Stimulated activated CD4-positive, alpha-beta T cell treated with anti-CD3 and anti-CD28 coated beads, Interleukin-4, amount 100 ng/mL, for 24 hours (primary cell): ENCODE data around the gene FTL.

Source experiments
- DNase-seq: peaks from one replicate; pipeline ENCODE4 v3.0.0-alpha.2; 2020

Gene FTL

DNA sequence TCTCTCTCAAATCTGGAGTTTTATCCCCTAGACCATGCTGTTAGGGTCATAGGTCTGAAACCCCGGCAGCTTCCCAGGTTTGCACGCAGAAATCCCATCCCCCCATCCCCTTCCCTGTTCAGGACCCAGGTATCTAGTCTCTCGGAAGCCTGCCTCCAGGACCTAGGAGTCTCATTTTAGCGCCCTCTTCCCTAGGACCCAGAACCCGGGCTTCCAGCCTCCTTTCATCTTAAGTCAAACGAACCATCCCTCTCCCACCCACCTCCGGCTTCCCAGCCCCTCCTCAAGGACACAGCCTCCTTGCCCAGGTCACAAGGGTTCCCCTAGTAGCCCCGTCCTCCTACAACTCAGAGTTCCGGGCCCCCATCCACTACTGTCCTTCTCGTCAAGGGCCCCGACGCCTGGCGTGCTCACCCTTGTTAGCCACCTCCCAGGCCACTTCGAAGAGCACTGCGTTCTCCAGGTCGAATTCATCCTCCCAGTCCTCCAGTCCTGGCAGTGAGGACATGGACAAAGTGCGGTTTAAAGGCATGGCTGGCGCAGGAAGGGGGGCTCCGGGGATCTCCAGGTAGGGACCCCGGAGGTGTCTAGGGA lies 27.6 kb downstream of the FTL start:
- peak; percentile 23 for DNase-seq

DNA sequence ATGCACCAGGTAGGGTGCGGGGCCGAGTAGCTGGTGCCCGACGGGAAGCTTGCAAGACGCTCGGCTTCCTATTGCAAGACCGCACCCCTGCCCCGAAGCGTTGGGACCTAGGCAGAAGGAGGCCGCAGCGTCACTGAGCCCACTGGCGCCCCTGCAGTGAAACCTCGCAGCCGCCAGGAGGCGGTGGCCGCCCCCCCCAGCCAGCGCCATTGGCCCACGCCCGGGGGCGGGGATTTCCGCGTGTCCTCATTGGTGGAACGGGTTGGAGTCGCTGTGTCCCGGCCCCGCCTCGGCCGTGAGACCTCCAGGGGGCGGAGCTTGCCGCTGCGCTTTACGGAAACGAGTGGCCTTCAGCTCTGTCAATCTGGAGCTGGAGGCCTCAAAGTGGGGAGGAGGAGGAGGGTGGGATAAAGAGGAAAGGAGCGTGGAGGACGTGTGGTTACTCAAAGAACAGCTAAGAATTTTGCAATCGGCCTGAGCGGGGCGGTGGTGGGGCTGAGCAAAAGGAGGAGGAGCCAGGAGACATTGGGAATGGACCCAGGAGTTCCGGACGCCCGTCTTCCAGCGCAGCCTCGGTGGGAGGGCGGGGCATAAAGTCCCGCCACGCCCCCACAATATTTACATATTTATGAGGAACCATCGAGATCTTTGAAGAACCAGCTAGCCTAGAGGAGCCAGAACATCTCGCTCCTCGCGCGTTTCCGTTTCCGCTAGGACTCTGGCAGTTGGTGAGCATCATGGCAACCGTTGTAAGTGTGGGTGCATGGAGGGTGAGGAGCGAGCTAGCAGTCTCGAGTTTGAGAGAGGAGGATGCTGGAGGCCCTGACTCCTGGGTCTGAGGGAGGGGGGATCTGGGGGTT lies 28.3 kb downstream of the FTL start, which contains the start of the genes GYS1 and RUVBL2:
GYS1 (minus strand) TSS at position 135 of the 860 bp plus-strand sequence. CDS start 197 bp downstream, outside the sequence.
RUVBL2 (plus strand) TSS at position 713 of the 860 bp plus-strand sequence; CDS start at position 738, 25 bp downstream.
- peak; percentile 99 for DNase-seq

DNA sequence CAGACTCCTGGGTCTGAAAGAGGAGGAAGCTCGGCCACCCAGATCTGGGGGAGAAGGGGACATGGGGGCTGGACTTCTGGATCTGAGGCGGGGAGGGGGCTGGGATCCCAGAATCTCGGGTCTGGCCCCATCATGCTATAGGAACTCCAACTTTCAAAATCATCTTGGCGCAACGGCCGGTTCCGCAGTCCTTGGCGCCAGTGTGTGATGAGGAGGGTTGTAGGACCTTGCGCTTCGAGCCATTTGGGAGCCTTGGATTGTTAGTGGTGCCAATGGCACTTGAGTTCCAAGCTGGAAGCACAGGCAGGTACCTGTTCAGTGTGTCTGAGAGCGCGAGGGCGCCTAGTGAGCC lies 28.9 kb downstream of the FTL start:
- DNase-seq: no peak

DNA sequence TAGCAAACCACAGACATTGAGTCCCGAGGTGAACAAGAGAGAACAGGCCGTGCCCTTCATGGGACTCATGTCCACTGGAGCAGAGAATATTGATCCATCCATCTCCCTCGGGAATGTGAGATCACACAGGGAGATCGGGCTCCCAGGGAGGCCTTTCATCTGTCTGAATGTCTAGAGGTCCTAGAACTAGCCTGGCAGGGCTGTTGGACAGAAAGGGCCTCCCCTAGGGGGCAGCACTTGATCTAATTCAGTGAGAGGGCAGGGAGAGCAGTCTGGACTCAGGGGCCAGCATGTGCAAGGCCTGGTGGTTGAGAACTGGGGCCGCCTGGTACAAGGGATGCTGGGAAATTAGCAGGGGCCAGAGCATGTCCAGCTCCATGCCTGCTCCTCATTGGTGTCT lies 32.9 kb downstream of the FTL start:
- DNase-seq: peak; percentile 55

DNA sequence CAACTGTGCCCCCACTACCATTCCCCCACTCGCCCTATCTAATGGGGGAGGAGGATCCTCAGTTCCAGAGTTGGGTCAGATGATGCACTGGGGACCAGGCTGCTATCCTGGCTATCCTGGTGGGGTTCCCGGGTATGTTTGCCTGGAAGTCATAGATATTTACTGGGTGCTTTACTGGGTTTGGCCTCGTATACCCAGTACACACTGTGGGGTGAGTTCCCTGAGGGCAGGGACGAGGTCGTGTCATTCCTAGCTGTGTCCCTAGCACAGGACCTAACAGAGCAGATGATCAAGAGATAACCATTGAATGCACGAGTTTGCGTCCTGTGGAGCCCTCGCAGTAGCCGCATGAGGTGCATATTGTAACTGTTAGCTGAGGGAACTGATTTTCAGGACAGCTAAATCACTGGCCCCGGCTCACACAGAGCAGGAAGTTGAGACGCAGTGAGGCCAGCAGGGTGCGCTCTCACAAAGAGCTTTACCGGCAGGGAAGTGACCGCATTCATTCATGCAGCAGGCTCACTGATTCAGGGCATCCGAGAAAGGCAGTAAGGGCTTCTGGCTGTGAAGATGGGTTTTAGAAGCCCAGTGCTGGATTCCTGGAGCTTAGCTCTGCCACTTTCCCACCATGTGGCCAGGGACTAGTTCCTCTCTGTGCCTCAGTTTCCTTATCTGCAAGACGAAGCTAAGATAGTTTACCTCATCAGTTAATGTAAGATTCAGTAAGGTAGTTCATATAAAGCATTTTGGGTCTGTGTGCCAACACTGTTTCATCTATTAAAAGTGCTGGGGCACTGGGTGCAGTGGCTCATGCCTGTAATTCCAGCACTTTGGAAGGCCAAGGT lies 34.6 kb downstream of the FTL start:
- DNase-seq: peak; percentile 69

DNA sequence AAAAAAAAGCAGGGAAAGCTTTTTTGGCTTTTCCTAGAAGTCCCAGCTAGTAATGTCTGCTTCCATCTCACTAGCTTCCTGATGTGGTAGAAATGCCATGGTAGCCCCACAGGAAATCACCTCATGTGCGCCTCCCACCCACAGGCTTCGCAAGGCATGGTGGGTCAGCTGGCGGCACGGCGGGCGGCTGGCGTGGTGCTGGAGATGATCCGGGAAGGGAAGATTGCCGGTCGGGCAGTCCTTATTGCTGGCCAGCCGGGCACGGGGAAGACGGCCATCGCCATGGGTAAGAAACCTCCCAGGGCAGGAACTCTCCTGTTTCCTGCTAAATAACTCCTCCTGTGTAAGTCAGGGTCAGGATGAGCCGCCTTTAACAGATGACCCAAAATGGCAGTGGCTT lies 39.0 kb downstream of the FTL start:
- no peak for DNase-seq

DNA sequence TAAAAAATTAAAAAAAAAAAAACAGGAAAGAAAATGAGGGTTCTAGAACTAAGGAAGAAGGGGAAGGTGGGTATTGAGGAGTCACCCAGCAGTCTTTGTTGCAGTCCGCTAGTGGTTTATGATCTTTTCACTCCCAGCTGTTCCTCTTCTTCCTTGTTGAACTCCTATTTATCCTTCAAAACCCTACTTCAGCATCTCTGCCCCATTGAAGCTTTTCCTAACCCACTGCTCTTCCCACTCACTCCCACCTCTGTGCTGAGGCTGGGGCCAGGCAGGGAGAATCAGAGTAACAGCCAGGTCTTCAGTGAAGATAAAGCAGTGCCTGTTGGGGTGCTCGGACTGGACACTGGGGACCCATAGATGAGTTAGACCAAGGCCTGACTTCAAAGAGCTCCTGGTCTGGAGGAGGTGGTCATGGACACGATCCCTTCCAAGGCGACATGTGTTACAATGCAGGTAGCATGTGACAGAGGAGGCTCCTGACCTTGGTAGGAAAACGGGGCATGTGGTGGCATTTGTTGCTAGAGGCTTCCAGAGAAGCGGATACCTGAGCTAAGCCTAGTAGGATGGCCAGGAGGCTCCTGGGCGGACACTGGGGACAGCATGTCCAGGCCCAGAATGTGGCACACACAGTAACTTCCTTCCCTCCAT lies 40.0 kb downstream of the FTL start:
- DNase-seq: no peak

DNA sequence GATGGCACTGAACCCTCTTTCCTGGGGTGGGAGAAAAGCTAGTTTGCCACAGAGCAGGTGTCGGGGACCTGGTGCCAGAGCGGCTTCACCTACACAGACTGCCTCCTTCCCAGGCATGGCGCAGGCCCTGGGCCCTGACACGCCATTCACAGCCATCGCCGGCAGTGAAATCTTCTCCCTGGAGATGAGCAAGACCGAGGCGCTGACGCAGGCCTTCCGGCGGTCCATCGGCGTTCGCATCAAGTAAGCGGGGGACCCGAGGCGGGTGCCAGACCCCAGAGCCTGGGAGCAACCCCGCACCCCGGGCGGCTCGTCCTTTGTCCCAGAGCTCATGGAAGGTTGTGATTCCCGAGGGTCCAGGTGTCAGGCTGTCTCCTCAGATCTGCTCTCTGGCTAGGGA lies 41.8 kb downstream of the FTL start:
- DNase-seq: no peak

DNA sequence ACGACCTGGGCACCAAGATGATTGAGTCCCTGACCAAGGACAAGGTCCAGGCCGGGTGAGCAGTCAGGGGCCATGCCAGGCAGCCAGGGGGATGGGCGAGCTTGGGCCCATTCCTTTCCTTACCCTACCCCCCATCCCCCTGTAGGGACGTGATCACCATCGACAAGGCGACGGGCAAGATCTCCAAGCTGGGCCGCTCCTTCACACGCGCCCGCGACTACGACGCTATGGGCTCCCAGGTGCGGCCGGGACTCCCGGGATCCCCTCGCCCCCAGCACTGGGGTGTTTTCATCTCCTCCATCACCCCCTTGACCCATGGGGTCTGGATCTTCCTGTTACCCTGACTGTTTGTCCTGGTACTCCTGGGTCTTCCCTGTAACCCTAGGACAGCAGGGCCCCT lies 44.7 kb downstream of the FTL start:
- DNase-seq: no peak

DNA sequence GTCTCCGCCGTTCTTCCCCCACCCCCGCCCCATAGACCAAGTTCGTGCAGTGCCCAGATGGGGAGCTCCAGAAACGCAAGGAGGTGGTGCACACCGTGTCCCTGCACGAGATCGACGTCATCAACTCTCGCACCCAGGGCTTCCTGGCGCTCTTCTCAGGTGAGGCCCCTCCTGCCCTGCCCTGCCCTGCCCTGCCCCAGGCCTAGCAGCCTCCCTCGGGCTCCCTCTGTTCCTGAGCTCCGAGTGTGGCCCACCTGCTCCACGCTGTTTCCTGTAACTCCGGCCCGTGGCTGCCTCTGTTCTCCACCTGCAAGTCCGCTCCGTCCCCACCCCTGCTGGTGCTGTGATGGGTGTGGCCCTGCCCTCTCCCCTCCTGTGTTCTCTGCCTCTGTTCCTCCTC lies 45.3 kb downstream of the FTL start:
- DNase-seq: no peak

DNA sequence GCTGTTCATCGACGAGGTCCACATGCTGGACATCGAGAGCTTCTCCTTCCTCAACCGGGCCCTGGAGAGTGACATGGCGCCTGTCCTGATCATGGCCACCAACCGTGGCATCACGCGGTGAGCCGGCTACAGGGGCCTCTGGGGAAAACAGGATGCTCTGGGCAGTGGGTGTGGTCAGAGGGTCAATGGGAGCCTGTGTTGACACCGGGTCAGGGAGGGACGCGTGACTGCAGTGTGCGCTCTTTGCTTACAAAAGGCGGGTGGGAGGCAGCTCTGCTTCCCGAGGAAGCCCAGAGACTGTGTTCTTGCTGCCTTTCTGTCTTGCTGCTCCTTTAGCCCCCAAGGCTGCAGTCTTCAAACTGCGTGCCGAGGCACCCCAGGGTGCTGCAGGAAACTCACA lies 46.1 kb downstream of the FTL start:
- no peak for DNase-seq

DNA sequence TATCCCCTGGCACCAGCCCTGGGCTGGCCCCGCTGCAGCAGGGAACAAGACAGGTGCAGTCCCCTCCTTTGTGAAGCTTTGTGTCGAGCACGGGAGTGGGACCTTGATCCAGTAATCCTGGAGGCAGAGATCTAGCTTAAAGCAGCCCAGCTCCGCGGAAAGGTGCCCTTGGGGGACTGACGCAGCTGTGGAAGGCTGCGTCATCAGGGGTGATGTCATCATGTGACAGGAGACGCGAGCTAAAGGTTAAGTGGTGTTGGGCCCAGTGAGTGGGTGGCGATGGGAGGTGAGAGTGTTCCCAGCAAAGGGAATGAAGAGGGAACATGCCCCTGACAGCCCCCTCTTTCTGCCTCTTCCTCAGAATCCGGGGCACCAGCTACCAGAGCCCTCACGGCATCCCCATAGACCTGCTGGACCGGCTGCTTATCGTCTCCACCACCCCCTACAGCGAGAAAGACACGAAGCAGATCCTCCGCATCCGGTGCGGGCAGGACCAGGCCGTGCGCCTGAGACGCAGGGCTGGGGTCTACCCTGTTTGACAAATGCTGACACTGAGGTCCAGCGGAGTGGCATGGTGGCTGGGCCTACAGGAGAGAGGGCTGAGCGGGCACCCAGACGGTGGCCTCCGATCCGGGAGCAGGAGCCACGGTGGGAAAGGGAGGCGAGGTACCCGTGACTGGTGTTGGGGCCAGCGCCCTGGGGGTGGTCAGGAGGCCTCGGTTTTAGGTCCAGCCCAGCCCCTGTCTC lies 49.2 kb downstream of the FTL start:
- DNase-seq: no peak

DNA sequence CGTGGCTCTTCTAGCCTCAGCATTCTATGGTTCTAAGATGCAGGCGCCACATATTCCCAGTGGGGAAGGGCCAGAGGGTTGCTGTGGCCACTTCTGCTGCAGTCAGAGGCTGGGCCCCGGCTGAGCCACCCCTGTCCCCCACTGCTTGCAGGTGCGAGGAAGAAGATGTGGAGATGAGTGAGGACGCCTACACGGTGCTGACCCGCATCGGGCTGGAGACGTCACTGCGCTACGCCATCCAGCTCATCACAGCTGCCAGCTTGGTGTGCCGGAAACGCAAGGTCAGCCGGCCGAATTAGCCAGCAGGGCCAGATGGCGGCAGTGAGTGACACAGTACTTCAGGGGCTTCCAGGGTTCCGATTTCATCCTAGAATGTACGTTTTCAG lies 49.8 kb downstream of the FTL start:
- no peak for DNase-seq

DNA sequence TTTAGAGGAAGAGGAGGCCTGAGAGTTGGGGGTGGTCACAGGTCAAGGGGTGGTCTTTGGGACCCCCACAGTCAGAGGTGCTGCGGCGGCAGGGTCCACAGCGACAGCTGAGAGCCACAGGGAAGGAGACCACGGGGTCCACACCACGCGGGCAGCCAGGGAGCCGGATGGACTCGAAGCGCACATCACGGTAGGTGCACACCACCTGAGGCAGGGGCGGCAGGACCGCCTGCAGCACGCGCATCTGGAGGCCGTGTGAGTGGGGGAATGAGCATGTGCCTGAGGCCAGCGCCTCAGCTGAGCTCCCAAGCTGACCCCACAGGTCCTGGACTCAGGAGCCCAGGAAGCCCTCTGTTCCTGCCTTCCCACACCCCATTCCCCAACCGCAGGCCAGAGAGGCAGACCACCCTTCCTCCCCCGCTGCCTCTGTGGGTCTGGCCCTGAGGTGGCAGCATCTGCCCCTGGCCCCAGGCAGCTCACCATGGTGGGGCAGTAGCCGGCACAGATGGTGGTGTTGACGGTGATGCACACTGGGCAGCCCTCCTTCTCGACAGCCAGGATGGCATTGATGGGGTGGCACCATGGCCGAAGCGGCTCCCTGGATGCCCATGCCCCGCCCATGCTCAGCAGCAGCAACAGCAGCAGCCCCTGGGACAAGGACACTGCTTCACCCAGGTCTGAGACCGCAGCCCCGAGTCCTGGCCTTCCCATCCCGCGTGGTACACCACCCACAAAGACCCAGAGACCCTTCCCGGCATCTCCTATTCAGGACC lies 51.1 kb downstream of the FTL start:
- DNase-seq: no peak
